Colonic mucosa (tissue), 4 donors: Measurements from ENCODE around the gene CSTF1. TPM values are rescaled to one million over a fixed set of nuclear protein-coding genes. Genes with fewer than 3 reads are reported as not detected.

Experiments used
- DNase-seq: peaks from one replicate; pipeline ENCODE4 v3.0.0-alpha.2; 2020
- H3K27ac ChIP-seq: fragments of 200-600 bp; one replicate; pipeline ENCODE4 v1.8.0; 2021
- H3K27me3 ChIP-seq: fragments of 200-600 bp; one replicate; pipeline ENCODE4 v1.8.0; 2021
- H3K36me3 ChIP-seq: fragments of 200-600 bp; one replicate; pipeline ENCODE4 v1.8.0; 2021
- H3K4me1 ChIP-seq: fragments of 200-600 bp; one replicate; pipeline ENCODE4 v1.8.0; 2021; ENCODE audit warnings: mild to moderate bottlenecking
- H3K4me3 ChIP-seq: fragments of 200-600 bp; one replicate; pipeline ENCODE4 v1.8.0; 2021
- H3K9ac ChIP-seq, 2 donors: one replicate each; pipeline ENCODE4 v1.7.0; 2013; ENCODE audit warnings: control low read depth in 2 of 2, low read depth in 2 of 2, low read length in 2 of 2
- H3K9me3 ChIP-seq: fragments of 200-600 bp; one replicate; pipeline ENCODE4 v1.8.0; 2021
- CTCF ChIP-seq: fragments of 200-600 bp; IDR thresholded peaks from one replicate; pipeline ENCODE4 v1.8.0; 2022; ENCODE audit warnings: antibody characterized with exemption, mild to moderate bottlenecking
- intact Hi-C: fragments of 100-400 bp; cut with DNase I; formaldehyde crosslinking; loops from one replicate; pipeline ENCODE4 v1.14.1; 2022
- total RNA-seq, 2 donors: library from RNA; stranded (reverse); fragmentation: NEBNext Ultra II Directional in 1 of 2; extraction: Animal tissue kit (Norgen Biotek cat#: 25700) in 1 of 2; gene quantifications; one replicate each; pipeline ENCODE4 v1.2.1, GENCODE V29; 2021
- donor health status: healthy.
- donor health status: DM: no; HTN: no; CAD: no.
- donor health status: DM: no; HTN: no; CAD: no.

The CSTF1 gene
- total RNA-seq, 2 donors from 2014 or later, result 24.2 to 32.0 TPM

GRCh38 chr20:56358070-56358469, 34.4 kb upstream of the CSTF1 start:
- Histone ChIP-seq H3K4me3 (peak overlapping the region; percentile 22), H3K27ac (no peak overlapping the region), H3K9ac (no peak overlapping the region), H3K9me3 (no peaks in the 10 kb centered on the region), H3K4me1 (peaks cover 6% of the 10 kb centered on the region), H3K36me3 (no peaks in the 10 kb centered on the region), H3K27me3 (no peaks in the 10 kb centered on the region)
- intact Hi-C loops, result no loop called here
- DNase-seq, result no peak
- no peak for TF ChIP-seq CTCF

- H3K9me3 ChIP-seq, result no peaks in the 10 kb centered on the region
- no peak for TF ChIP-seq CTCF
- H3K36me3 ChIP-seq, result no peaks in the 10 kb centered on the region
- H3K4me1 ChIP-seq, result peaks cover 6% of the 10 kb centered on the region
- peak; percentile 84 for DNase-seq
- peak within 1 kb of the TSS; percentile 13 for H3K27ac ChIP-seq
- no peaks in the 10 kb centered on the region for H3K27me3 ChIP-seq
- intact Hi-C loops, result no loop called here
- H3K4me3 ChIP-seq, result peak within 1 kb of the TSS; percentile 90
- H3K9ac ChIP-seq, result peak within 1 kb of the TSS; percentile 79 to 85
These were observed 33.7 kb upstream of the CSTF1 start, which contains the start of gene FAM210B for GRCh38 chr20:56358600-56359211. TSS of gene FAM210B (plus strand) at chr20:56358974. CDS start at chr20:56359006, 32 bp downstream.

DNA sequence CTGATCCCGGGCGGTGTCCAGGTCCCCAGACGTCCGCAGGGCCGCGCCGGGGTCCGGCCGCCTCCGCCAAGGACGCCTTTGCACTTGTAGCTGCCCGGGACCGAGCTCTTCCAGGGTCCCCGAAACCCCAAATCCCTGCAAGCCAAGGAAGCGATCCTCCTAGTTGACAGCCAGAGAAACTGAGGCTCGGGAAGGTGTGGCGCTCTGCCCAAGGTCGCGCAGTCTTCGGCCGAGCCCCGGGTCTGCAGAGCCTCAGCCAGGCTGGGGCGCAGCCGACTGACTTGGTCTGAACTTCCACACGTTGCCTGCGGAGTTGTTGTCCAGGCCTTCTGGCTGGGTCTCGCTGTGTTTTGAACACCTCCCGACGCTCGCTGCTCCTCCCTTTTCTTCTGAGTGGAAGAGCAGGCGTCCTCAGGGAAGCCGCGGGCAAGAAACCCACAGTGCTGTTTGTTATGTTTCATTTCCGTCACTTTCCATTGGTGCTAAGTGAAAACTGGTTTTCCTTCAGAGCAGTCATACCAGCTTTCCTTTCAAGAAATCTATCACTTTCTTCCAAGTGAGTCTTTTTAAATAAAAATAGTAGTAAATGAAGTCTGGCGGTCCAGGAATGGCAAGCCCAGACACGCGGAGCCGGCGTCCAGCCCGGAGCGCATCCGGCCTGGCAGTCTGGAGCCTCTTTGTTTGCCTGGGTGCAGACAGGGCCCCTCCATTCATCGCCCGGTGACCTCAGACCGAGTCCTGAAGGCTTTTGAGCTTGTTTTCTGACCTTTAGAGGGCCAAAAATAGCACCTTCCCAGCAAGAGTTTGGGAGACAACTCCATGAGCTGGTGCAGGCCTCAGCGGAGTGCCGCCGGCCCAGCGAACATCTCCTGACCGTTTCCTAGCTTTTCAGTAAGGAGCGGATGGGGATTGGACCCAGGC, 33.0 kb upstream of the CSTF1 start:
- TF ChIP-seq CTCF, result no peak
- Histone ChIP-seq H3K36me3 (no peaks in the 10 kb centered on the region), H3K4me1 (peaks cover 6% of the 10 kb centered on the region), H3K9me3 (no peaks in the 10 kb centered on the region), H3K9ac (peak overlapping the region; percentile 79 to 85), H3K27me3 (no peaks in the 10 kb centered on the region), H3K27ac (peak overlapping the region; percentile 13), H3K4me3 (peak overlapping the region; percentile 90)
- peak; percentile 40 for DNase-seq
- intact Hi-C loops, result no loop called here

DNA sequence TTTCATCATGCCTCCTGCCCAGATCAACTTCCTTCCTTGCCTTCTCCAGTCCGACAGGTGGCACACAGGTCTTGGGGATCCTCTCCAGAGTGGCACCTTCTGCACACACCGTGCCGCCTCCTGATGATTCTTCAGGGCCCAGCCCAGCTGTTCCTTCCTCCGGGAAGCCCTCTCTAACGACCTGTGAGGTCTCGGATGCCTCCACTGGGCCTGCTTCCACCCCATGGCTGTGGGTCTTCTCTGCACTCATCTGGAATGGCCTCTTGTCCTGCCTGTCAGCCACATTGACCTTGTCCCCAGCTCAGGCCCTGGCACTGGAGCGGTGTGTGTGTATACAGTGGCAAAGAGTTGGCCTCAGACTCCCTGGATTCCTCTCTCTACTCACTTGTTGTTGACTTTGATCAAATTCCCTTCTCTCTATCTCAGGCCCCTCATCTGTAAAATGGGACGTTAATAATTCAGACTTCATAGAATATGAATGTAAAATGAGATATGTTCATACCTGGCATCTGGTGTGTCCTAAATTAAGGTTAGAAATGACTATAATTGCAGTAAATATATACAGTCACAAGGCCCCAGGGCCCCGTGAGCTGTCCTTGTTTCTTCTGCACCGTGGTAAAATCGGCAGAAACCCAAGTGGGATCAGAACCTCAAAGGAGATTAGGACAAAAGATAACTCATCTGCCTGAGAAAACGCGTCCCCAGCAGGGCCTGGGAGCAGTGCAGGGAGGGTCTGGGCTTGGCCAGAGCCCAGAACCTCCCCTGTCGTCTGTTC, 32.1 kb upstream of the CSTF1 start:
- Histone ChIP-seq H3K27ac (no peak overlapping the region), H3K9me3 (no peaks in the 10 kb centered on the region), H3K27me3 (no peaks in the 10 kb centered on the region), H3K4me3 (peak overlapping the region; percentile 90), H3K36me3 (no peaks in the 10 kb centered on the region), H3K9ac (peak overlapping the region in 1 of 2 donors; percentile 85), H3K4me1 (peaks cover 6% of the 10 kb centered on the region)
- DNase-seq, result no peak
- intact Hi-C loops, result no loop called here
- TF ChIP-seq CTCF, result no peak

DNA sequence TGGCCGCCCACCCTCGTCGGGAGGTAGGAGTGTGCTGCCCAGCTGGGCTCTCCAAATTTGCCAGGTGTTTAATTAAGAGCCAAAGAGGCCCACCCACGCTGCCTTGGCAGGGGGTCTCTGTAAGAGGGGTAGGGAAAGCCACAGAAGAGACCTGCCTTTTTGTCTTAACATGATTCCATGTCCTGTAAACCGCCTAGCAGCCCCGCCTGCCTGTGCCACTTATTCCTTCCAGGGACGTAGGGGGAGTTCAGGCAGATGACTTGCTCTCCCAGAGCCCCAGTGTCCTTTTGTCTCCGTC, 31.6 kb upstream of the CSTF1 start:
- Histone ChIP-seq H3K4me3 (no peak overlapping the region), H3K4me1 (peaks cover 6% of the 10 kb centered on the region), H3K9ac (no peak overlapping the region), H3K9me3 (no peaks in the 10 kb centered on the region), H3K27me3 (no peaks in the 10 kb centered on the region), H3K36me3 (no peaks in the 10 kb centered on the region), H3K27ac (no peak overlapping the region)
- DNase-seq, result no peak
- intact Hi-C loops, result no loop called here
- TF ChIP-seq CTCF, result no peak
